Stimulated activated naive CD8-positive, alpha-beta T cell treated with anti-CD3 and anti-CD28 coated beads, Interleukin-15, Interleukin-2, amounts not matched to agents 100 U/mL and 50 U/mL, for 24 hours (primary cell): ENCODE data around the gene FCF1.
"Not testable (repeated sequence)": the region's sequence is repeated elsewhere in the genome, so short reads cannot be mapped to it uniquely, and the experiment has no call there.

ENCODE experiments used
- ATAC-seq: fragments of 150-1000 bp; cut with Tn5 transposase; one replicate; pipeline ENCODE4 v1.10.0; 2021
- DNase-seq: peaks from one replicate; pipeline ENCODE4 v3.0.0; 2021

FCF1 gene

DNA sequence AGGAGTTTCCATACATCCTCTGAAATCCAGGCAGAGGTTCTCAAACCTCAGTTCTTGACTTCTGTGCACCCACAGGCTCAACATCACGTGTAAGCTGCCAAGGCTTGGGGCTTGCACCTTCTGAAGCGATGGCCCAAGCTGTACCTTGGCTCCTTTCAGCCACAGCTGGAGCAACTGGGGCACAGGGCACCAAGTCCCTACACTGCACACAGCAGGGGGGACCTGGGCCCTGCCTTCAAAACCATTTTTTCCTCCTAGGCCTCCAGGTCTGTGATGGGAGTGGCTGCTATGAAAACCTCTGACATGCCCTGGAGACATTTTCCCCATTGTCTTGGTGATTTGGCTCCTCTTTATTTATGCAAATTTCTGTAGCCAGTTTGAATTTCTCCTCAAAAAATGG is 10.7 kb upstream of the FCF1 start:
- ATAC-seq: no peak
- DNase-seq: no peak

GRCh38 chr14:74703043-74703442 is 9.9 kb upstream of the FCF1 start:
- DNase-seq (no peak), ATAC-seq (no peak)

- DNase-seq (no peak), ATAC-seq (no peak)
These were observed 8.3 kb upstream of the FCF1 start for GRCh38 chr14:74704656-74705055.

- DNase-seq (no peak), ATAC-seq (no peak)
These were observed 7.1 kb upstream of the FCF1 start for GRCh38 chr14:74705613-74706500.

DNA sequence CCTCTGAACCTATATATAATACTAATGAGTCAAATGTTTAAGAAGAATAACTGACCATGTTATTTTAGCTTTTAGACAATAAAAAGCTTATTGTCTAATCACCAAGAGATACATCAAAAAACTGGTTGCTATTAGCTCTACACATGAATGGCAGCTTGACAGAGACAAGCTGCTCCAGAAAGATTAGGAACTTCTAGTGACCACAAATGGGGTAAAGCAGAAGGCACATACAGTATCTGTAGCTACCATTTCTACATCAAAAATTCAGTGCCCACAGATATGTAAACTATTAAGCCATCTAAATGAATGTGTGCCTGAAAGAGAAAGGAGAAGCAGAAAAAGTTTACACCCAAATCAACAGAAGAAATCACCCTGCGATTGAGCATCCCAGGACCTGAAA is 2.5 kb upstream of the FCF1 start:
- DNase-seq (no peak), ATAC-seq (no peak)

- ATAC-seq: no peak
- DNase-seq: no peak
These were observed 1.3 kb upstream of the FCF1 start for GRCh38 chr14:74711651-74712050.

DNA sequence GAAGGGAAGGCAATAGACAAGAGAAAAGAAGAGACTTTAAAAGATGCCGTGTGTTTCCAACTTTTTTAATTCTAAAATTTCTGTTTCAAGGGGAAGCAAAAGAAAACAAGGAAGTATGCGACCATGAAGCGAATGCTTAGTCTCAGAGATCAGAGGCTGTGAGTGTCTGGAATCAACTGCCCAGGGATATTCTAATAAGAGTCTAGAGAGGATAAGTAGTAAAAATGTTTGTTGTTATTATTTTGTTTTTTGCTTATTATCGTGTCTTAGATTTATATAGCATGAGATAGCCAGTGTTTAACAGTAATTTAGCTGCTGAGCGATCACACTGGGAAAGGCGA is 421 bp downstream of the FCF1 start:
- ATAC-seq (no peak), DNase-seq (no peak)

- ATAC-seq: no peak
- DNase-seq: no peak
These were observed 7.6 kb downstream of the FCF1 start for GRCh38 chr14:74720526-74720925.

DNA sequence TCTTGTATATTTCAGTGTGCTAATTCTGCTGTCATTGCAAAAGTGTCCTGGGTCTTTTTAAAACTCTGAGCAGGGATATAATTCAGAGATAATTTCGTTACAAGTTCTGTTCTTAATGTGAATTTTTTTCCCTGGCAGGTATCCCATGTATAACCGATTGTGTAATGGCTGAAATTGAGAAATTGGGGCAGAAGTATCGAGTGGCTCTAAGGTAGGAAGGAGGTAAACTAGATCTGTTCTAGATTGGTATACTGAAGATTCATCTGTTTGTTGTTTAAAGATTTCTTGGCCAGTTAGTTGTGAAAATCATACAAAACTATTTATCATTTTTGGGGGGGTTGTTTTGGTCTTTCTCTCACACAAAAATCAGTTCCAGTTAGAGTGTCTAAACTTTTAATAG is 10.2 kb downstream of the FCF1 start:
- DNase-seq (no peak), ATAC-seq (no peak)

DNA sequence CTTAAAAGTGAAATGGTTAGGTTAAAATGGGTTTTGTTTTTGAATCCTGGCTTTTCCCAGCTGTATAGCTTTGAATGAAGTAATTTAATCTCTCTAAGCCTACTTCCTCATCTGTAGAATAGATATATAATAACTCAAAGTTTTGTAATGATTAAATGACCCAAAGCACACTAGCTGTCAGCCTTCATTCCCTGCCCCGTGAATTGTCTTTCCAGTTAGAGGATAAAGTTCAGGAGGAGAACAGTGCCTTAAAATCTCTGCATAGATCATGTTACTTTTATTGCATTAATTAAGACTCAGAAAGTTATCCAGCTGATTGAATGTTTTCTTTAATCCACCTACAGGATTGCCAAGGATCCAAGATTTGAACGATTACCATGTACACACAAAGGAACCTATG is 19.4 kb downstream of the FCF1 start:
- ATAC-seq (no peak), DNase-seq (no peak)

- no peak for DNase-seq
- ATAC-seq: no peak
These were observed 20.3 kb downstream of the FCF1 start for GRCh38 chr14:74733221-74733620.

GRCh38 chr14:74735125-74735524 is 22.2 kb downstream of the FCF1 start:
- ATAC-seq (no peak), DNase-seq (no peak)

- ATAC-seq (peak; percentile 75), DNase-seq (no peak)
These were observed 24.9 kb downstream of the FCF1 start for GRCh38 chr14:74737753-74738325.

DNA sequence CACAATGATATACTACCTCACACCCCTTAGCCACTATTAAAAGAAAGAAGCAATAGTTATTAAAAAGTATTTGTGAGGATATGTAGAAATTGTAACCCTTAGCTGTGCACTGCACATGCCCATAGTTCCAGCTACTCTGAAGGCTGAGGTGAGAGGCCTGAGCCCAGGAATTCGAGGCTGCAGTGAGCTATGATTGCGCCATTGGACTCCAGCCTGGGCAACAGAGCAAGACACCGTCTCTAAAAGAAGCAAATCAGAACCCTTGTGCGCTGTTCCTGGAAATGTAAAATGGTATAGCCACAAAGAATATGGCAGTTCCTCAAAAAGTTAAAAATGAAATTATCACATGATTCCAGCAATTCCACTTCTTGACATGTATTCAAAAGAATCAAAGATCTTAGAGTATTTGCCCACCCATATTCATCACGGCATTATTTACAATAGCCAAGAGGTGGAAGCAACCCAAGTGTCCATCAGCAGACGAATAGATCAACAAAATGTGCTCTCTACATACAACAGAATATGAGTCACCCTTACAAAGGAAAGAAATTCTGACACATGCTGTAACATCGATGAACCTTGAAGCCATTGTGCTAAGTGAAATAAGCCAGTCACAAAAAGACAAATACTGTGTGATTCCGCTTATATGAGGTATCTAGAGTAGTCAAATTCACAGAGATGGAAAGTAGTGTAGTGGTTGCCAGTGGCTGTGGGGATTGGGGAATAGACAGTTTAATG is 26.5 kb downstream of the FCF1 start:
- DNase-seq (no peak), ATAC-seq (no peak)

DNA sequence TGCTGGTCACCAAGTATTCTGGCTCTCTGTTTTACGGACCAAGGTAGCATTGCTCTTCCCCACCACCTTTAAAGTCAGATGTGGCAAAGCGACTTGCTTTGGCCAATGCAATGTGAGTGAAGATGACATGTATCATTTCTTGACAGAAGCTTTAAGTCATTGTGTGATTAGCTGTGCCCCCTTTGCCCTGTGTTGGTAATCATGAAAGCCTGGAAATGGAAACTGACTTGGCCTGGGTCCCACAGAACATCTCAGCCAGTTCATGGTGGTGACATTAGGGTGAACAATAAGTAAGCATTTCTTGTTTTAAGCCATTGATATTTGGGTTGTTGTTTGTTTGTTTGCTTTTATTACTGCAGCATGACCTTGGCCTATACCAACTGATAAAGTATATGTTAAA is 34.3 kb downstream of the FCF1 start:
- no peak for ATAC-seq
- DNase-seq: no peak

DNA sequence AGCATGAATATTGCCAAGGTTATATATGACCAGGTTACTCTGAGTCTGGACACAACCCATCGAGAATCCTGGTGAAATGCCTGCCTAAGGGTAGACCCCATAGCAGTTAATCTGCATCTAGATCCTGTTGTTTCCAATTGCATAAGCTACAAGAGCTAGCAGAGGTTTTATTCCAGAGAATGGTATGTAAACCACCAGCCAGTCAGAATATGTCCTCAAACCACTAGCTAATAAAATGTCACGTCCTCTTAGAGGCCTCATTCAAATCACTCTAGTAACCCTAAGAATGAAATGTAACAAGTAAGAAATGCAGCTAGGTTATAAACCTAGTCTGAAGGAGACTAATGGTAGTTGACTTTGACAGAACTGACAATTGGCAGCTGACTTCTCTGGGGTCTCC is 41.2 kb downstream of the FCF1 start:
- DNase-seq (no peak), ATAC-seq (no peak)

GRCh38 chr14:74754899-74755298 is 42.0 kb downstream of the FCF1 start:
- DNase-seq (no peak), ATAC-seq (no peak)

GRCh38 chr14:74756326-74756725 is 43.4 kb downstream of the FCF1 start:
- ATAC-seq: no peak
- DNase-seq: no peak

DNA sequence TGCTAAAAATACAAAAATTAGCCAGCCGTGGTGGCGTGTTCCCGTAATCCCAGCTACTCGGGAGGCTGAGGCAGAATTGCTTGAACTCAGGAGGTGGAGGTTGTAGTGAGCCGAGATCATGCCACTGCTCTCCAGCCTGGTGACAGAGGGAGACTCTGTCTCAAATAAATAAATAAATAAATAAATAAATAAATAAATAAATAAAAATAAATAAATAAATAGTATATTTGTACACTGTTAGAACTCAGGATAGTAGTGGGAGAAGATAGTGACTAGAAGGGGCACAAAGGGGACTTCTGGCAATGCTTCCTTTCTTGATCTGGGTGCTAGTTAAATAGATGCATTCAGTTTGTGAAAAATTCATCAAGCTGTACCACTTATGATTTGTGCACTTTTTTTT is 45.6 kb downstream of the FCF1 start:
- not testable (repeated sequence) for DNase-seq

DNA sequence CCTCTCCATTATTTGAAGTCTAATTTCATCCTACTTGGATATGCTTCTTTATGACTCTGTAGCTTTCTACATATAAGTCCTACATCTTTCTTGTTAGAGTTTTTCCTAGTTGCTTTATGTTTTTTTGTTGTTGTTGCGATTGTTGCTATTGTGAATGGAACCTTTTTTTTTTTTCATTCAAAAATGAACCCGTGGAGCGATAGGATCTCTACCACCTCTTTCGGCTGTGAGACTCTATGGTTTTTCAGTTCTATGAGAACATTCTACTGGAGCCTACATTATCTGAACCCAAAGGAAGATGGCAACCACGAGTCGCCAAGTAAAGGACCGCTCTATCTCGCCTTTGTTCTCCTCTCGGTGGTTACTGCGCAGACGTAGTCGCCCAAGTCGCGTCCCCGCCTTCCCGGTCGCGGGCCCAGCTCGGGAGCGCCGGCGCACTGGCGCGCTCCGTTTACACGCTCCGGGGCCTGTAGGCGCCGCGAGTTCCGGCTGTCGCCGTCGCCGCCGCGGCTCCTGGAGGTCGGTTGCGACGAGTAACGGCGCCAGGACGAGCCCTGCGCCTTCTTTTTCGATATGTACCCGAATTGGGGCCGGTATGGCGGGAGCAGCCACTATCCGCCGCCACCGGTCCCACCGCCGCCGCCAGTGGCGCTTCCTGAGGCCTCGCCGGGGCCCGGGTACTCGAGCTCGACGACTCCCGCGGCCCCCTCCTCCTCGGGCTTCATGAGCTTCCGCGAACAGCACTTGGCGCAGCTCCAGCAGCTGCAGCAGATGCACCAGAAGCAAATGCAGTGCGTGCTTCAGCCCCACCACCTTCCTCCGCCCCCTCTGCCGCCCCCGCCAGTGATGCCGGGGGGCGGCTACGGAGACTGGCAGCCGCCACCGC is 50.2 kb downstream of the FCF1 start, which contains the start of gene YLPM1:
Gene YLPM1, plus strand, starts transcription at position 400 of the 886 bp plus-strand sequence. Its CDS starts 174 bp downstream, at position 574.
- ATAC-seq (peak; percentile 98), DNase-seq (peak; percentile 90)

More for the DNA sequence above, 45.6 kb downstream of the FCF1 start:
- ATAC-seq: not testable (repeated sequence)

- ATAC-seq: no peak
- peak; percentile 18 for DNase-seq
These were observed 51.0 kb downstream of the FCF1 start for GRCh38 chr14:74763803-74764531.
